Measurements from ENCODE around the gene ITPKB. TPM values are rescaled to one million over a fixed set of nuclear protein-coding genes. Genes with fewer than 3 reads are reported as not detected.

Gene ITPKB
- total RNA-seq, 1 experiment from 2014 or later, result 9.5 TPM

DNA sequence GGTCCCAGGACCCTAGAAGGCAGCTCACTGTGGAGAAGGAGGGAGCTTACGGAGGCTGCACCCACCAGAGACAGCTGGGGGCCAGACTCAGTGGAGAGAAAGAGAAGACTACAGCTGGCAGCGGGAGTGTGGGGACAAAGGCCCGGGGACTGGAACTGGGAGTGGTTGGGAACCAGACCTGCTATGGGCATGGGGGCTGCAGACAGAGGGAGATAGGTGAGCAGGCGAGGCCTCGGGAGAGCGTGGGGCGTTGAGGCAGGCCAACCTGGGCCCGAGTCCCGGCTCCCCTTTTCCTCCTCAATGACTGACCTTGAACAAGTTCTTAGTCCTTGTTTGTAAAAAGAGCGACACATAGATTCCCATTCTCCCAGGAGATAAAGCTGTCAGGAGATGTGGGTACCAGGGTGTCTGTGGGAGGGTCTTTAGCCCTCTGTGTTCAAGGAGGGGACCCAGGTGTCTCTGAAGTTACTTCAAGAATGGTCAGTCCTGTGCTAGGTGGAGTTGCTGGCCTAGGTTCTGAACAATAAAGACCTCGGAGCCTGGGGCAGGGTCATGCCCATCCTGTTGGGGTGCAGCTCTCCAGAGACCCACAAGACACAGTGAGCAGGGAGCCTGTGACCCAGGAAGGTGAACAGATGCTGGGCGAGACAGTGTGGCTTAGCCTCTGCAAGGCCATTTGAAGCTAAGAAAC lies 87.9 kb downstream of the ITPKB start:
- Mint-ChIP-seq H3K9me3 (ENCODE audit: unreplicated experiment) (no peaks in the 10 kb centered on the region), H3K4me3 (ENCODE audit: unreplicated experiment) (no peak overlapping the region), H3K4me1 (ENCODE audit: insufficient read depth, unreplicated experiment) (peaks cover 4% of the 10 kb centered on the region), H3K36me3 (ENCODE audit: insufficient read depth, unreplicated experiment) (peaks cover 13% of the 10 kb centered on the region), H3K27ac (ENCODE audit: low read depth, unreplicated experiment) (no peak overlapping the region), H3K27me3 (ENCODE audit: insufficient read depth, unreplicated experiment) (no peaks in the 10 kb centered on the region)
- CTCF ChIA-PET, result interaction anchor here (0.7 to 6.2 kb wide), 8 partner anchors 13 to 178 kb away, joined by 3 to 54 read pairs (median 3); no protein-coding TSS in a partner anchor
- no TSS peak for BruUV-seq (replicated peaks)
- TF ChIP-seq, protein P1, sequence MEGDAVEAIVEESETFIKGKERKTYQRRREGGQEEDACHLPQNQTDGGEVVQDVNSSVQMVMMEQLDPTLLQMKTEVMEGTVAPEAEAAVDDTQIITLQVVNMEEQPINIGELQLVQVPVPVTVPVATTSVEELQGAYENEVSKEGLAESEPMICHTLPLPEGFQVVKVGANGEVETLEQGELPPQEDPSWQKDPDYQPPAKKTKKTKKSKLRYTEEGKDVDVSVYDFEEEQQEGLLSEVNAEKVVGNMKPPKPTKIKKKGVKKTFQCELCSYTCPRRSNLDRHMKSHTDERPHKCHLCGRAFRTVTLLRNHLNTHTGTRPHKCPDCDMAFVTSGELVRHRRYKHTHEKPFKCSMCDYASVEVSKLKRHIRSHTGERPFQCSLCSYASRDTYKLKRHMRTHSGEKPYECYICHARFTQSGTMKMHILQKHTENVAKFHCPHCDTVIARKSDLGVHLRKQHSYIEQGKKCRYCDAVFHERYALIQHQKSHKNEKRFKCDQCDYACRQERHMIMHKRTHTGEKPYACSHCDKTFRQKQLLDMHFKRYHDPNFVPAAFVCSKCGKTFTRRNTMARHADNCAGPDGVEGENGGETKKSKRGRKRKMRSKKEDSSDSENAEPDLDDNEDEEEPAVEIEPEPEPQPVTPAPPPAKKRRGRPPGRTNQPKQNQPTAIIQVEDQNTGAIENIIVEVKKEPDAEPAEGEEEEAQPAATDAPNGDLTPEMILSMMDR (IDR thresholded peaks at IDR 0.05; ENCODE audit: unreplicated experiment), result no peak
- POLR2A ChIA-PET, result interaction anchor here (2.4 kb wide), 1 partner anchor 11 kb away, joined by 7 read pairs; no protein-coding TSS in a partner anchor
- intact Hi-C loops (cut with micrococcal nuclease), result no loop called here
- DNase-seq (ENCODE audit: unreplicated experiment), result no peak

- TF ChIP-seq, protein P1 (IDR thresholded peaks at IDR 0.05; ENCODE audit: unreplicated experiment), result no peak
- intact Hi-C loops (cut with micrococcal nuclease), result no loop called here
- ChIA-PET POLR2A (no interaction called here), CTCF (interaction anchor here (0.7 to 6.2 kb wide), 6 partner anchors 12 to 179 kb away, joined by 3 to 54 read pairs (median 3); no protein-coding TSS in a partner anchor)
- H3K36me3 Mint-ChIP-seq (ENCODE audit: insufficient read depth, unreplicated experiment), result peaks cover 14% of the 10 kb centered on the region
- H3K4me1 Mint-ChIP-seq (ENCODE audit: insufficient read depth, unreplicated experiment), result no peaks in the 10 kb centered on the region
- BruUV-seq (replicated peaks), result no TSS peak
- no peaks in the 10 kb centered on the region for H3K27me3 Mint-ChIP-seq (ENCODE audit: insufficient read depth, unreplicated experiment)
- no peak for DNase-seq (ENCODE audit: unreplicated experiment)
- H3K9me3 Mint-ChIP-seq (ENCODE audit: unreplicated experiment), result no peaks in the 10 kb centered on the region
- no peak overlapping the region for H3K4me3 Mint-ChIP-seq (ENCODE audit: unreplicated experiment)
- H3K27ac Mint-ChIP-seq (ENCODE audit: low read depth, unreplicated experiment), result no peak overlapping the region
Observed at GRCh38 chr1:226650236-226650841, 88.7 kb downstream of the ITPKB start.

- Mint-ChIP-seq H3K9me3 (ENCODE audit: unreplicated experiment) (no peaks in the 10 kb centered on the region), H3K4me3 (ENCODE audit: unreplicated experiment) (no peak overlapping the region), H3K36me3 (ENCODE audit: insufficient read depth, unreplicated experiment) (peaks cover 14% of the 10 kb centered on the region), H3K27me3 (ENCODE audit: insufficient read depth, unreplicated experiment) (no peaks in the 10 kb centered on the region), H3K27ac (ENCODE audit: low read depth, unreplicated experiment) (no peak overlapping the region), H3K4me1 (ENCODE audit: insufficient read depth, unreplicated experiment) (no peaks in the 10 kb centered on the region)
- ChIA-PET CTCF (interaction anchor here (0.7 to 6.2 kb wide), 4 partner anchors 15 to 785 kb away, joined by 3 to 54 read pairs (median 3); no protein-coding TSS in a partner anchor), POLR2A (no interaction called here)
- peak; percentile 66 for DNase-seq (ENCODE audit: unreplicated experiment)
- TF ChIP-seq, protein P1 (IDR thresholded peaks at IDR 0.05; ENCODE audit: unreplicated experiment), result peak; percentile 44
- BruUV-seq (replicated peaks), result no TSS peak
- intact Hi-C loops (cut with micrococcal nuclease), result no loop called here
Observed at GRCh38 chr1:226649780-226650179, 89.3 kb downstream of the ITPKB start.

DNA sequence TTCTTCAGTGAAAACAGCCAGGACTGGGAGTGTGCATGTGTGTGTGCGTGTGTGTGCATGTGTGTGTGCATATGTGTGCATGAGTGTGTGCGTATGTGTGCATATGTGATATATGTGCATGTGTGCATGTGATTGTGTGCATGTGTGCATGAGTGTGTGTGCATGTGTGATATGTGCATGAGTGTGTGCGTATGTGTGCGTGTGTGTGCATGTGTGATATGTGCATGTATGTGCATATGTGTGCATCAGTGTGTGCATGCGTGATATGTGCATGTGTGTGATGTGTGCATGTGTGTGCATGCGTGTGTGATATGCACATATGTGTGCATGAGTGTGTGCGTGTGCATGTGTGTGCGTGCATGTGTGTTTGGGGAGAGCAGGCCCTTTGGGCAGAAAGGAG lies 89.8 kb downstream of the ITPKB start:
- BruUV-seq (replicated peaks), result no TSS peak
- intact Hi-C loops (cut with micrococcal nuclease), result no loop called here
- H3K27ac Mint-ChIP-seq (ENCODE audit: low read depth, unreplicated experiment), result no peak overlapping the region
- H3K27me3 Mint-ChIP-seq (ENCODE audit: insufficient read depth, unreplicated experiment), result no peaks in the 10 kb centered on the region
- ChIA-PET POLR2A (no interaction called here), CTCF (interaction anchor here (0.7 to 6.2 kb wide), 5 partner anchors 15 to 786 kb away, joined by 3 to 54 read pairs (median 8); no protein-coding TSS in a partner anchor)
- no peaks in the 10 kb centered on the region for H3K9me3 Mint-ChIP-seq (ENCODE audit: unreplicated experiment)
- peaks cover 14% of the 10 kb centered on the region for H3K36me3 Mint-ChIP-seq (ENCODE audit: insufficient read depth, unreplicated experiment)
- DNase-seq (ENCODE audit: unreplicated experiment), result no peak
- TF ChIP-seq, protein P1 (IDR thresholded peaks at IDR 0.05; ENCODE audit: unreplicated experiment), result no peak
- H3K4me1 Mint-ChIP-seq (ENCODE audit: insufficient read depth, unreplicated experiment), result no peaks in the 10 kb centered on the region
- H3K4me3 Mint-ChIP-seq (ENCODE audit: unreplicated experiment), result no peak overlapping the region

Measured in MCF 10A (cell line).